ENCODE measurements around the gene CYP46A1. TPM values are rescaled to one million over a fixed set of nuclear protein-coding genes. Genes with fewer than 3 reads are reported as not detected.

CYP46A1 gene
- total and polyA plus RNA-seq, 7 experiments from 2014 or later, result 0.02 to 0.34 (median 0.23) TPM; not detected in 1

GRCh38 chr14:99704037-99704436, 19.9 kb downstream of the CYP46A1 start:
- no peak overlapping the region for H3K27ac ChIP-seq (ENCODE audit: low read depth, low read length)
- H3K27me3 ChIP-seq (ENCODE audit: control insufficient read depth in 2 of 2, insufficient read depth in 2 of 2, low read length in 2 of 2), result no peaks in the 10 kb centered on the region
- no peak overlapping the region for H3K4me3 Mint-ChIP-seq
- H3K9me3 ChIP-seq (ENCODE audit: control insufficient read depth in 2 of 3, low read length in 3 of 3), result peaks cover 0 to 10% (median 0%) of the 10 kb centered on the region in 3 experiments
- peaks cover 0 to 4% (median 0%) of the 10 kb centered on the region in 7 donors for H3K4me1 Mint-ChIP-seq
- ChIA-PET POLR2A (no interaction called here), CTCF (interaction anchor here (0.7 kb wide), 1 partner anchor 137 kb away, joined by 3 read pairs; no protein-coding TSS in a partner anchor)
- H3K27me3 Mint-ChIP-seq, result peaks cover 3 to 18% (median 7%) of the 10 kb centered on the region in 5 donors
- DNase-seq, result no peak
- no peak overlapping the region for H3K27ac Mint-ChIP-seq
- H3K36me3 ChIP-seq (ENCODE audit: control insufficient read depth in 2 of 3, insufficient read depth in 3 of 3, low read length in 3 of 3), result no peaks in the 10 kb centered on the region
- no peak overlapping the region for H3K4me3 ChIP-seq (ENCODE audit: low read length)
- H3K36me3 Mint-ChIP-seq, result peaks cover 6 to 18% (median 9%) of the 10 kb centered on the region in 5 donors
- no peak for ATAC-seq
- intact Hi-C loops (cut with micrococcal nuclease), result no loop called here
- peaks cover 0 to 3% of the 10 kb centered on the region in 2 donors for H3K4me1 ChIP-seq (ENCODE audit: control insufficient read depth in 2 of 2, insufficient read depth in 2 of 2, low read length in 2 of 2)
- H3K9me3 Mint-ChIP-seq, result peaks cover 10 to 38% (median 17%) of the 10 kb centered on the region in 11 donors

DNA sequence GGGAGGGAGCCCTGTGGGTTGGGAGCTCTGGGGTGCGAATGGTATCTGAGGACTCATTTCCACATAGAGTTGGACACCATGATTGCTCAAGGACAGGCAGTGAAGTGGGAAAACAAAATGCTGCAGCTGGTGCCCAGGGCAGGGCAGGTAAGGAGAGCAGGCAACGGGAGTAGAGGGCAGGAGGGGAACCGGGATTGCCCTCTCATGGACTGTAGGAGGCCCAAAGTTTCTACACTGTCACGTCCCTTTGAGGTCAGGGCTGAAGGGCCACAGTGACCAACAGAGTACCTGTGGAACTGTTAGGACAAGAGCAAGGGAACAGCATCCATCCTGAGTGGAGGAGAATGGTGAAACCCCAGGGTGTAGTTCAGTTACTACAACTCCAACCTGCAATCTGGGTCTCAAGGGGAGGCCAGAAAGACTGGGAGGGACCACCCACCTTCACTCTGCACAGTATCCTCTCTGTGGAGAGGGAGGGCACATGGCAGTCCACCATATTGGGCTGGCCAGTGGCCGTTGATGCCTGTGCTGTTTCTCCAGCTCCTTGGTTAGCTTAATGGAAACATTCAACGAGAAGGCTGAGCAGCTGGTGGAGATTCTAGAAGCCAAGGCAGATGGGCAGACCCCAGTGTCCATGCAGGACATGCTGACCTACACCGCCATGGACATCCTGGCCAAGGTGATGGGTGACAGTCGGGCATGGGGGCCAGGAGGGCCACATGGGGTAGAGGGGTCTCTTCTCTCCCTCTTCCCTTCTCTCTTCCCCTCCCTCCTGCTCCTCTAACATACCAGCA, 22.2 kb downstream of the CYP46A1 start:
- Mint-ChIP-seq H3K4me3 (no peak overlapping the region), H3K9me3 (peaks cover 10 to 38% (median 17%) of the 10 kb centered on the region in 11 donors), H3K27me3 (peaks cover 3 to 10% (median 7%) of the 10 kb centered on the region in 5 donors), H3K4me1 (no peaks in the 10 kb centered on the region), H3K36me3 (peaks cover 6 to 18% (median 9%) of the 10 kb centered on the region in 5 donors), H3K27ac (no peak overlapping the region)
- intact Hi-C loops (cut with micrococcal nuclease), result no loop called here
- CTCF ChIA-PET, result interaction anchor here (0.7 kb wide), 1 partner anchor 178 kb away, joined by 3 read pairs; no protein-coding TSS in a partner anchor
- Histone ChIP-seq H3K4me1 (ENCODE audit: control insufficient read depth in 2 of 2, insufficient read depth in 2 of 2, low read length in 2 of 2) (no peaks in the 10 kb centered on the region), H3K27ac (ENCODE audit: low read depth, low read length) (no peak overlapping the region), H3K4me3 (ENCODE audit: low read length) (no peak overlapping the region), H3K36me3 (ENCODE audit: control insufficient read depth in 2 of 3, insufficient read depth in 3 of 3, low read length in 3 of 3) (no peaks in the 10 kb centered on the region), H3K27me3 (ENCODE audit: control insufficient read depth in 2 of 2, insufficient read depth in 2 of 2, low read length in 2 of 2) (peaks cover 0 to 4% of the 10 kb centered on the region in 2 donors), H3K9me3 (ENCODE audit: control insufficient read depth in 2 of 3, low read length in 3 of 3) (peaks cover 0 to 10% (median 0%) of the 10 kb centered on the region in 3 experiments)
- ATAC-seq, result no peak
- no peak for DNase-seq
- POLR2A ChIA-PET, result no interaction called here

DNA sequence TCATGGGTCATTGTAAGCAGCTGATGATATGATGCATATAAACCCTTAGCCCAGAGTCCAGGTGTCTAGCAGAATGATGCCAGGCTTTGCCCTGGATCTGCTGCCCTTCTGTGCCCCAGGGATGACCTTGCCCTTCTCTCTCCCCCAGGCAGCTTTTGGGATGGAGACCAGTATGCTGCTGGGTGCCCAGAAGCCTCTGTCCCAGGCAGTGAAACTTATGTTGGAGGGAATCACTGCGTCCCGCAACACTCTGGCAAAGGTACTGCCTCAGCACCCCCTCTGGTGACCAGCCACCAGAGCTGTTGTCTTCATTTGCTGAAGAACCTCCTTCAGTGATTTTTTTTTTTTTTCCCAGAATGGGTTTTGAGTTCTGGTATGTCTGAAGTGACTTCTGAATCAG, 23.3 kb downstream of the CYP46A1 start:
- intact Hi-C loops (cut with micrococcal nuclease), result no loop called here
- peaks cover 10 to 27% (median 18%) of the 10 kb centered on the region in 11 donors for H3K9me3 Mint-ChIP-seq
- CTCF ChIA-PET, result interaction anchor here (0.7 kb wide), 1 partner anchor 177 kb away, joined by 3 read pairs; no protein-coding TSS in a partner anchor

GRCh38 chr14:99707921-99708320, 23.8 kb downstream of the CYP46A1 start:
- ATAC-seq, result no peak
- H3K4me1 ChIP-seq (ENCODE audit: control insufficient read depth in 2 of 2, insufficient read depth in 2 of 2, low read length in 2 of 2), result no peaks in the 10 kb centered on the region
- no peak overlapping the region for H3K27ac ChIP-seq (ENCODE audit: low read depth, low read length)
- CTCF ChIA-PET, result no interaction called here
- Mint-ChIP-seq H3K36me3 (peaks cover 3 to 15% (median 7%) of the 10 kb centered on the region in 5 donors), H3K27ac (no peak overlapping the region), H3K27me3 (peaks cover 6 to 18% (median 7%) of the 10 kb centered on the region in 5 donors), H3K9me3 (peaks cover 8 to 25% (median 16%) of the 10 kb centered on the region in 11 donors), H3K4me3 (no peak overlapping the region), H3K4me1 (no peaks in the 10 kb centered on the region)
- H3K4me3 ChIP-seq (ENCODE audit: low read length), result no peak overlapping the region
- H3K9me3 ChIP-seq (ENCODE audit: control insufficient read depth in 2 of 3, low read length in 3 of 3), result peaks cover 0 to 8% (median 0%) of the 10 kb centered on the region in 3 experiments
- peaks cover 0 to 4% of the 10 kb centered on the region in 2 donors for H3K27me3 ChIP-seq (ENCODE audit: control insufficient read depth in 2 of 2, insufficient read depth in 2 of 2, low read length in 2 of 2)
- POLR2A ChIA-PET, result no interaction called here
- DNase-seq, result no peak
- no peaks in the 10 kb centered on the region for H3K36me3 ChIP-seq (ENCODE audit: control insufficient read depth in 2 of 3, insufficient read depth in 3 of 3, low read length in 3 of 3)
- intact Hi-C loops (cut with micrococcal nuclease), result no loop called here

More for the DNA sequence above, 23.3 kb downstream of the CYP46A1 start:
- Mint-ChIP-seq H3K27ac (no peak overlapping the region), H3K4me3 (no peak overlapping the region), H3K27me3 (peaks cover 3 to 15% (median 7%) of the 10 kb centered on the region in 5 donors), H3K4me1 (no peaks in the 10 kb centered on the region), H3K36me3 (peaks cover 3 to 17% (median 9%) of the 10 kb centered on the region in 5 donors)
- Histone ChIP-seq H3K4me1 (ENCODE audit: control insufficient read depth in 2 of 2, insufficient read depth in 2 of 2, low read length in 2 of 2) (no peaks in the 10 kb centered on the region), H3K36me3 (ENCODE audit: control insufficient read depth in 2 of 3, insufficient read depth in 3 of 3, low read length in 3 of 3) (no peaks in the 10 kb centered on the region), H3K27me3 (ENCODE audit: control insufficient read depth in 2 of 2, insufficient read depth in 2 of 2, low read length in 2 of 2) (peaks cover 0 to 4% of the 10 kb centered on the region in 2 donors), H3K27ac (ENCODE audit: low read depth, low read length) (no peak overlapping the region), H3K4me3 (ENCODE audit: low read length) (no peak overlapping the region), H3K9me3 (ENCODE audit: control insufficient read depth in 2 of 3, low read length in 3 of 3) (peaks cover 0 to 10% (median 0%) of the 10 kb centered on the region in 3 experiments)
- POLR2A ChIA-PET, result no interaction called here
- ATAC-seq (no peak), DNase-seq (no peak)

DNA sequence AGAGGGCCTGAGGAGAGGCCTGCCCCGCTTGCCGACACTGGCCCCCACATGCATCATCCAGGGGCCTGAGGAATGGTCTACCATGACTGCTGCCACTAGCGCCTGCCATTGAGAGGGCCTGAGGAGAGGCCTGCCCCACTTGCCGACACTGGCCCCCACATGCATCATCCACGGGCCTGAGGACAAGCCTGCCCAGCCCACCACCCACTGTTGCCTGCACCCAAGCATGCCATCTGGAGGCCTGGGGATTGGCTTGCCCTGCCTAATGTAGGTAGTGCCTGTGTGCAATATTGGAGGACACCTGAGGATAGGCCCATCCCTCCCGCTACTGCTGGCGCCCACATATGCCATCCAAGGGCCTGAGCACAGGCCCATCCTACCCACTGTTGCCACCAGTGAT, 24.4 kb downstream of the CYP46A1 start:
- no peak for ATAC-seq
- Histone ChIP-seq H3K4me3 (ENCODE audit: low read length) (no peak overlapping the region), H3K27ac (ENCODE audit: low read depth, low read length) (no peak overlapping the region), H3K4me1 (ENCODE audit: control insufficient read depth in 2 of 2, insufficient read depth in 2 of 2, low read length in 2 of 2) (no peaks in the 10 kb centered on the region), H3K36me3 (ENCODE audit: control insufficient read depth in 2 of 3, insufficient read depth in 3 of 3, low read length in 3 of 3) (no peaks in the 10 kb centered on the region), H3K27me3 (ENCODE audit: control insufficient read depth in 2 of 2, insufficient read depth in 2 of 2, low read length in 2 of 2) (peaks cover 0 to 4% of the 10 kb centered on the region in 2 donors), H3K9me3 (ENCODE audit: control insufficient read depth in 2 of 3, low read length in 3 of 3) (peaks cover 0 to 3% (median 0%) of the 10 kb centered on the region in 3 experiments)
- H3K27me3 Mint-ChIP-seq, result peaks cover 5 to 14% (median 7%) of the 10 kb centered on the region in 5 donors
- ChIA-PET CTCF (no interaction called here), POLR2A (no interaction called here)
- H3K9me3 Mint-ChIP-seq, result peaks cover 3 to 19% (median 11%) of the 10 kb centered on the region in 11 donors
- no peaks in the 10 kb centered on the region for H3K4me1 Mint-ChIP-seq
- no peak overlapping the region for H3K27ac Mint-ChIP-seq
- intact Hi-C loops (cut with micrococcal nuclease), result no loop called here
- no peak for DNase-seq
- no peak overlapping the region for H3K4me3 Mint-ChIP-seq
- H3K36me3 Mint-ChIP-seq, result peaks cover 2 to 10% (median 3%) of the 10 kb centered on the region in 5 donors

DNA sequence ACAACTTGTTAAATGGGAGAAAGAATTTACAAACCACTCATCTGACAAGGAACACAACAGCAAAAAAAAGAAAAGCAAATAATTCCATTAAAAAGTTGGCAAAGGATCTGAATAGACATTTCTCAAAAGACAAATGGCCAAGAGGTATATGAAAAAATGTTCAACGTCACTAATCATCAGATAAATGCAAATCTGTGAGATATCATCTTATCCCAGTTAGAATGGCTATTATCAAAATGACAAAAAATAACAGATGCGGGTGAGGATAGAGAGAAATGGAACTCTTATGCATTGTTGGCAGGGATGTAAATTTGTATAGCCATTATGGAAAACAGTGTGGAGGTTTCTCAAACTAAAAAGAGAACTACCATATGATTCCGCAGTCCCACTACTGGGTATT, 29.9 kb downstream of the CYP46A1 start:
- H3K36me3 Mint-ChIP-seq, result no peaks in the 10 kb centered on the region
- POLR2A ChIA-PET, result no interaction called here

More for the DNA sequence above, 29.9 kb downstream of the CYP46A1 start:
- DNase-seq (no peak), ATAC-seq (no peak)
- Histone ChIP-seq H3K4me3 (ENCODE audit: low read length) (no peak overlapping the region), H3K9me3 (ENCODE audit: control insufficient read depth in 2 of 3, low read length in 3 of 3) (no peaks in the 10 kb centered on the region), H3K4me1 (ENCODE audit: control insufficient read depth in 2 of 2, insufficient read depth in 2 of 2, low read length in 2 of 2) (no peaks in the 10 kb centered on the region), H3K27me3 (ENCODE audit: control insufficient read depth in 2 of 2, insufficient read depth in 2 of 2, low read length in 2 of 2) (peaks cover 0 to 4% of the 10 kb centered on the region in 2 donors), H3K27ac (ENCODE audit: low read depth, low read length) (no peak overlapping the region), H3K36me3 (ENCODE audit: control insufficient read depth in 2 of 3, insufficient read depth in 3 of 3, low read length in 3 of 3) (no peaks in the 10 kb centered on the region)
- Mint-ChIP-seq H3K4me1 (no peaks in the 10 kb centered on the region), H3K27me3 (peaks cover 0 to 21% (median 9%) of the 10 kb centered on the region in 5 donors), H3K27ac (no peak overlapping the region), H3K9me3 (peaks cover 0 to 9% (median 0%) of the 10 kb centered on the region in 11 donors), H3K4me3 (no peak overlapping the region)
- CTCF ChIA-PET, result no interaction called here
- intact Hi-C loops (cut with micrococcal nuclease), result no loop called here

Data from naive thymus-derived CD4-positive, alpha-beta T cell (primary cell).